Medulla oblongata (tissue), 1 donor: ENCODE results near the gene BTNL2.
"Not testable (repeated sequence)": the region's sequence is repeated elsewhere in the genome, so short reads cannot be mapped to it uniquely, and the experiment has no call there.

ENCODE experiments used
- DNase-seq: peaks from one replicate; pipeline ENCODE4 v3.0.0-alpha.2; 2015; ENCODE audit errors: extremely low spot score

BTNL2 gene, protein sequence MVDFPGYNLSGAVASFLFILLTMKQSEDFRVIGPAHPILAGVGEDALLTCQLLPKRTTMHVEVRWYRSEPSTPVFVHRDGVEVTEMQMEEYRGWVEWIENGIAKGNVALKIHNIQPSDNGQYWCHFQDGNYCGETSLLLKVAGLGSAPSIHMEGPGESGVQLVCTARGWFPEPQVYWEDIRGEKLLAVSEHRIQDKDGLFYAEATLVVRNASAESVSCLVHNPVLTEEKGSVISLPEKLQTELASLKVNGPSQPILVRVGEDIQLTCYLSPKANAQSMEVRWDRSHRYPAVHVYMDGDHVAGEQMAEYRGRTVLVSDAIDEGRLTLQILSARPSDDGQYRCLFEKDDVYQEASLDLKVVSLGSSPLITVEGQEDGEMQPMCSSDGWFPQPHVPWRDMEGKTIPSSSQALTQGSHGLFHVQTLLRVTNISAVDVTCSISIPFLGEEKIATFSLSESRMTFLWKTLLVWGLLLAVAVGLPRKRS

DNA sequence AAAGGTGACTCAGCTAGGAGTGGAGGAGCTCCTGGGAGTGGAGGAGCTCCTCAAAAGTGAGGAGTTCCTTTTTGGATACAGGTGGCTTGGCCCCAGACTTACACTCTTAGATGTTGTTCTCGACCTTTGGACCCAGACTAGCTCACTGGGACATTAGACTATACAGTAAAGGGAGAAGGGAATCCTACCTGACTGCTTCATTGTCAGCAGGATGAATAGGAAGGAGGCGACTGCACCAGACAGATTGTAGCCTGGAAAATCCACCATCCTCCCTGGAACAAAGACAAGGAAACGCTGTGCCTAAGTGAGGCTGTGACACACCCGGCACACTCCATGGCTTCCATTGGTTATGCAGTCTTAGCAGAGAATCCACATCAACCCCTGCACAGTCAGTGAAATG is at the start of gene BTNL2:
TSS of gene BTNL2 (minus strand) at position 325 of the 400 bp plus-strand sequence. CDS start at position 267, 58 bp downstream.
- DNase-seq, result no peak

DNA sequence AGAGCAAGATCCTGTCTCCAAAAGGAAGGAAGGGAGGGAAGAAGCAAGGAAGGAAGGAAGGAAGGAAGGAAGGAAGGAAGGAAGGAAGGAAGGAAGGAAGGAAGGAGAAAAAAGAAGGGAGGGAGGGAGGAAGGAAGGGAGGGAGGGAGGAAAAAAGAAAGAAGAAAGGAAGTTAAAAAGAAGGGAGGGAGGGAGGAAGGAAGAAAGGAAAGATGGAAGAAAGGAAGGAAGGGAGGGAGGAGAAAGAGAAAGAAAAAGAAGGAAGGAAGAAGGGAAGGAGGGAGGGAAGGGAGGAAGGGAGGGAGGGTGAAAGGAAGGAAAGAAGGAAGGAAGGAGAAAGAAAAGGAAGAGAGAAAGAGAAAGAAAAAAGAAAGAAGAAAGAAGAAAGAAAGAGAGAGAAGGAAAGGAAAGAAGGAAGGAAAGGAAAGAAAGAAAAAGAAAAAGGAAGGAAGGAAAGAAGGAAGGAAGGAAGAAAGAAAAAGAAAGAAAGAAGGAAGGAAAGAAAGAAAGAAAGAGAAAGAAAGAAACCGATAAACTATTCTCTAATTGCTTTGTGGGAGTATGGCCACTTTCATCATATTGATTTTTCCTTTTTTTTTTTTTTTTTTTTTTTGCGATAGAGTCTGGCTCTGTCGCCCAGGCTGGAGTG is 42.2 kb upstream of the BTNL2 start:
- no peak for DNase-seq

DNA sequence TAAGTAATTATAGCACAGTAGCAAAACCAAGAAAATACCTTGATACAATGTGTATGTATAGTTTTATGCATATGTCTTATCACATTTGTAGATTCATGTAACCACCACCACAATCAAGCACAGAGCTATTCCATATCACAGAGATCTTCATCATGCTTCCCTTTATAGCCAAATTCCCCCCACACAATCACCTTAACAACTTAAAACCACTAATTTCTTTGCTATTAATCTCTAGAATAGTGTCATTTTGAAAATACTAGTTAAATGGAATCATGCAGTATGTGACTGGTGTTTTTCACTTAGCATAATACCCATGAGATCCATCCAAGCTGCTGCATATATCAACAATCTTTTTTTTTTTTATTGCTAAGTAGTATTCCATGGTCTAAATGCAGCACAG is 41.0 kb upstream of the BTNL2 start:
- DNase-seq, result no peak

DNA sequence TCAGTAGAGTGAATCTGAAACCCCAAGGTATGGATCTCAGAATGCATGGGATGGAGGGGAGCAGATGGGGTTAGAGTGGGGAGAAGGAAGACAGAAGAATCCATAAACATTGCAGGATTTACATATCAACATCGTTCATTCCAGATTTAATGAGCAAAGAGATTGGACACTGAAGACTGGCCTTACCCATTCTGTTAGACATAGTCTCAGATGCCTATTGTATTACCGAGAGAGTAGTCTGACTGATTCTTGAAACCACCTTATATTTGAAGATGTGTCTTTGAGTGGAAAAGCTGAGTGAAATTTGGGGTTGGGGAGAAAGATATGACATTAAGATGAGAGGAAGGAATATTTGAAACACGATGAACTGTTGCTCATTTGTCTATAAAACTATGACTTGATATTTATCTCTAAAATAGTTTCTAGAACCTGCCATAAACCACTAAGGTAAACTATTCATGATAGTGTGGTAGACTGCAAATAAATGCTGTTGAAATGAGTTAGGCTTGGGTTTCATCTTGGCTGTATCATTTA is 38.4 kb upstream of the BTNL2 start:
- no peak for DNase-seq

DNA sequence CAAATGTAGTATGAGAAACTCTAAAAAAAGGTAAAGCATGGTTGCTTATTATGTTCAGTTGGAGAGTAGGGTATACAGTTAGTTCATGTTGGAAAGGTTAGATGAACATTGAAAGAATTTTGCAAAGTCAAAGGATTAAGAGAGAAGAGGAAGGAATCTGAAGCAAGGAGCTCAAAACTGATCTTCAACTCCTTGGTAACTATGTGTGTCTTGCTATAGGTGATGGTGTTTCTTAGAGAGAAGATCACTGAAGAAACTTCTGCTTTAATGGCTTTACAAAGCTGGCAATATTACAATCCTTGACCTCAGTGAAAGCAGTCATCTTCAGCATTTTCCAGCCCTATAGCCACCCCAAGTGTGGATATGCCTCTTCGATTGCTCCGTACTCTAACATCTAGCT is 37.5 kb upstream of the BTNL2 start:
- DNase-seq, result no peak

DNA sequence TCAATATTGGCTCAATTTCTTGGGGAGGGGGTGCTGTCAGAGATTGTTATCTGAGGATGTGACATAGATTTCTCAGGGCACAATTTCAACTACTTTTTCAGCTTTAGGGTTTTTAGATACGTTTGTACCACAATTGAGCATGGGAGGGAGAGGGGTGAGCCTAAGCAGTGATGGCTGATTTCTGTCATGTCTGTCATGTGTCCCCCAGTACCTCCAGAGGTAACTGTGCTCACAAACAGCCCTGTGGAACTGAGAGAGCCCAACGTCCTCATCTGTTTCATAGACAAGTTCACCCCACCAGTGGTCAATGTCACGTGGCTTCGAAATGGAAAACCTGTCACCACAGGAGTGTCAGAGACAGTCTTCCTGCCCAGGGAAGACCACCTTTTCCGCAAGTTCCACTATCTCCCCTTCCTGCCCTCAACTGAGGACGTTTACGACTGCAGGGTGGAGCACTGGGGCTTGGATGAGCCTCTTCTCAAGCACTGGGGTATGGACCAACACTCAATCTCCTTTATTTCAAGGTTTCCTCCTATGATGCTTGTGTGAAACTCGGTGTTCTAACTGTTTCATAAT is 36.1 kb upstream of the BTNL2 start:
- DNase-seq, result no peak

DNA sequence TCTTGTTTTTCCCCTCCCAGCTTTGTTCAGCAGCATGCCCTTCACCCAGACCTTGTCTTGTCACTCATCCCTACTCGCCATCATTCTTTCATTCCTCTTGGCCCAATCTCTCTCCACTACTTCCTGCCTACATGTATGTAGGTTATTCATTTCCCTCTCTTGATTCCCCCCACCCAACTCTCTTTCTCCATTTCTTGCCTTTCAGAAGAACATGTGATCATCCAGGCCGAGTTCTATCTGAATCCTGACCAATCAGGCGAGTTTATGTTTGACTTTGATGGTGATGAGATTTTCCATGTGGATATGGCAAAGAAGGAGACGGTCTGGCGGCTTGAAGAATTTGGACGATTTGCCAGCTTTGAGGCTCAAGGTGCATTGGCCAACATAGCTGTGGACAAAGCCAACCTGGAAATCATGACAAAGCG is 35.3 kb upstream of the BTNL2 start:
- no peak for DNase-seq

DNA sequence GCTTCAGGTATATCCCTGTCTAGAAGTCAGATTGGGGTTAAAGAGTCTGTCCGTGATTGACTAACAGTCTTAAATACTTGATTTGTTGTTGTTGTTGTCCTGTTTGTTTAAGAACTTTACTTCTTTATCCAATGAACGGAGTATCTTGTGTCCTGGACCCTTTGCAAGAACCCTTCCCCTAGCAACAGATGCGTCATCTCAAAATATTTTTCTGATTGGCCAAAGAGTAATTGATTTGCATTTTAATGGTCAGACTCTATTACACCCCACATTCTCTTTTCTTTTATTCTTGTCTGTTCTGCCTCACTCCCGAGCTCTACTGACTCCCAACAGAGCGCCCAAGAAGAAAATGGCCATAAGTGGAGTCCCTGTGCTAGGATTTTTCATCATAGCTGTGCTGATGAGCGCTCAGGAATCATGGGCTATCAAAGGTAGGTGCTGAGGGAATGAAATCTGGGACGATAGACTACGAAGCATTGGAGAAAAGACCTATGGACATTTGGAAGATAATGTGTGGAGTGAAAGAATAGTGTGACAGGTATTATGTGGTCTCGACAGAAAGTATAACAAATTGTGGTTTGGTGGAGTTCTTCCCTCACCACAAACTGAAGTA is 32.7 kb upstream of the BTNL2 start, which contains the start of gene HLA-DRA:
TSS of gene HLA-DRA (plus strand) at position 286 of the 613 bp plus-strand sequence. CDS start at position 350, 64 bp downstream.
- peak; percentile 94 for DNase-seq

DNA sequence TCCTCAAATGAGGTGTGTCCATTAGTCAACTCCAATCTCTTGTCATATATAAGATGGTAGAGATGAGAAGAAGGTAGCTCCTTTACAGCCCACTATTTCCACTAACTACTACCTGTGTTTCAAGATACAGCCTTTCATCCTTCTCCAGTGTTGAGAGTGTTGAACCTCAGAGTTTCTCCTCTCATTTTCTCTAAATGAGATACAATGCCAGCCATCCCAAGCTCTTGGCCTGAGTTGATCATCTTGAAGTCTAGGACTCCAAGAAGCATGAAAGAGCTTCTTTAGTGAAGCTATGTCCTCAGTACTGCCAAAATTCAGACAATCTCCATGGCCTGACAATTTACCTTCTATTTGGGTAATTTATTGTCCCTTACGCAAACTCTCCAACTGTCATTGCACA is 32.2 kb upstream of the BTNL2 start:
- DNase-seq, result no peak

DNA sequence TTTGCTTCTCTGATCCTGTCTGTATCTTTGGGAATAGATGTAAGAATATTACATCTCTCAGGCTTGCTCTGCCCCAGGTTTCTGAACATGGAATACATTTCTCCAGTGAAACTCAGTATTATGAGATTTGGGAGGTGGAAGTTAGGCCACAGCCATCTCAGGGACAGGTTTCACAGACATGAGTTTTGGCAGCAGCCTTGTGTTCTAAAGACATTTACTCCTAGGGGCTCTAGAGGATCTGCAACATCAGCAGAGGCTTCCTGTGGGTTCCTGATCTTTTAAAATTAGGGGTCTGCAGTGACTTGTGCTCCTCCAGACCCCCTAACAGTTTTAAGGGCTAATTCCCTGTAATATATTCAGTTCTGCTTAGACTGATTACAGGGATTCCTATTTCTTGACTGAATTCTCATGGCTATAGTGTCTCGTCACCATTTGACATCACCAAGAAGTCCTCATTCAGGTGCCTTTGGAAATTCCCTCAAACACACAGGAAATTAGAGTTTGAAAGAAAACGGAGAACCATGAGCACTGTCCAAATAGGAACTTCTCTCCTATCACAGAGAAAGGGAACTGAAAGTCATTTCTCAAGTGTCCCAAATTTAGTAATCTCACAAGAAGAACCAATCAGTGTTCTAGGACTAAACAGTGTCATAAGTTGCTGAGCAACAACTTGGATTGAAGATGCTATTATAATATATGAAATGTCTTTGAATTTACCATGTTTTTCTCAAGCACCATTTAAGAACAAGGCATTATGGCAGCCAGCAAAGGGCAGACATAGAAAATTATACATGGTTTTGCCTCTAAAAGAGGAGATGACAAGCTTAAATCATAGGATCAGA is 30.2 kb upstream of the BTNL2 start:
- DNase-seq, result peak; percentile 80

DNA sequence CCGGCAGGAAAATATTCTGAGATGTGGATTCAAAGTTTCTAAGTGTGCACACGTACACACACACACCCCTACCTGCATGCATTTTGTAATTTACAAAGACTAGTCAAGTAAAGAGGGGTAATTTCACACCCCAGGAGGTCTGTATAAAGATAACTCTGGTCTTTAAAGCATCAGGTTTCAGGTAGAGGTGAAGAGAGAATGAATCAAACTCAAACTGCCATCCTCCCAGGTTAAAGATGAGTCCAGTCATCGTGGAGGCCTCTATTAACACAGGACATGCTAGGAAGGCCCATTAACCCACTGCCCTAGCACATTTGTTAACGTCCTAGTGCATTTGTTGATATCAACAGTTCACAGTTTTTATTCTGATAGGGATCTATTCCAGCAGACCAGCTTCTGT is 29.2 kb upstream of the BTNL2 start:
- no peak for DNase-seq

DNA sequence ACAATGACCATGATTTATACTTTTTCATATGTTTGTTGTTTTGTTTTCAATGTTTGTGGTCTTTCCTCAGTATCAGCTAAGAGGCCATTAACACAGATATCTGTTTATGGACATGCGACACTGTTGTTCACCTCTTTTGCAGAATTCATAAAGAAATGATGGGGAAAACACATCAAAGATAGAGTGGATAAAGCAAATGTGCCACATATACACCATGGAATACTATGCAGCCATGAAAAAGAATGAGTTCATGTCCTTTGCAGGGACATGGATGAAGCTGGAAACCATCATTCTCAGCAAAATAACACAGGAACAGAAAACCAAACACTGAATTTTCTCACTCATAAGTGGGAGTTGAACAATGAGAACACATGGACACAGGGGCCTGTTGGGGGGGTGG is 27.0 kb upstream of the BTNL2 start:
- not testable (repeated sequence) for DNase-seq

DNA sequence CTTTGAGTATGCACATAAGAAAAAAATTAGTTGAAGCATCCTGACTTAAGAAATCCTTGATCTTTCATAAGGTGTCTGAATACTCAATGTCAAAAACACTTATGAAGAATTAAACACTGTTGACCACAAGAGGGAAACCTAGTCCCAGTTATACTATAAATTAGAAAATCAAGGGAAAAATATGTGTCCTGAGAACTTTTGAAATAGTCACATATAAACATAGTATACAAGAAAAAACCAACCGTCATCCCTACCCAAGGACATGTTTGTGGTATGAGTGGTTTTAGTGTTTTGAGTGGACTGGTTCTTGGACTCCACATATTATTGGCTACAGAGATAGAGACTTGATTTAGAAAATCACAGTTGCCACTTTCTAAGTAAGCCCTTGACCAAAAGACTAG is 25.1 kb upstream of the BTNL2 start:
- DNase-seq, result peak; percentile 58

DNA sequence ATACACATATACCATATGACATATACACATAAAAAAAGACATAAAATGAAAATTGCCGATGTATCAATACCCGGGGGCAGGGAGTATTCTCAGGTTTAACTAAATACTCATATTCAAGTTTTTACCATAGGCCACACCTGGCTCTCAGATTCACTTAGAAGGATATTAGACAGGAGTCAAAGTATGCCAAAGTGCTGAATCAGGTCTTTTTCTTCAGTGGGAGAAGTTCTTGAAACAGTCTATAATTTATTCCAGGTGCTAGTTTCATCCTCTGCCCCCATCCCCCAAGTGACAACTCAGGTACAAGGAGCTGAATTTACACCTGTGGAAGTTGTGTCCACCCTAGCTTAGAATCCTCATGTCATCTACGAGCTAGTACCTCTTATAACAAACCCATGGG is 24.2 kb upstream of the BTNL2 start:
- no peak for DNase-seq

DNA sequence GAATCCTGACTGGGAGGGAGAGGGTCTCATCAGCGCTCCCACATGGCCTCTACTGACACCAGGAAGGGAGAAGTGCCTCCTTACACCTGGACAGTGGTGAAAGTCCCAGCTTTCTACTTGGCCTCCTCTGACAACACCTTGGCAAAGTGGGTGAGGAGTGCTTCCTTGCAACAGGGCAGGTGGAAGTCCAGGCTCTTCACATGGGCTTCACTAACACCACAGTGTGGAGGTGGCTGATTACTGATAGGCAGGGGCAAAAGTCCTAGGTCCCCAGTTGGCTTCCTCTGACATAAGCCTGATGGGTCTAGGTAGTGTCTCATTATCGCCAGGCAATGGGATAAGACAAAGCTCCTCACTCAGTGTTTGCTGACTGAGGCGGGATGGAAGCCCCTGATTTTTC is 23.2 kb upstream of the BTNL2 start:
- no peak for DNase-seq

DNA sequence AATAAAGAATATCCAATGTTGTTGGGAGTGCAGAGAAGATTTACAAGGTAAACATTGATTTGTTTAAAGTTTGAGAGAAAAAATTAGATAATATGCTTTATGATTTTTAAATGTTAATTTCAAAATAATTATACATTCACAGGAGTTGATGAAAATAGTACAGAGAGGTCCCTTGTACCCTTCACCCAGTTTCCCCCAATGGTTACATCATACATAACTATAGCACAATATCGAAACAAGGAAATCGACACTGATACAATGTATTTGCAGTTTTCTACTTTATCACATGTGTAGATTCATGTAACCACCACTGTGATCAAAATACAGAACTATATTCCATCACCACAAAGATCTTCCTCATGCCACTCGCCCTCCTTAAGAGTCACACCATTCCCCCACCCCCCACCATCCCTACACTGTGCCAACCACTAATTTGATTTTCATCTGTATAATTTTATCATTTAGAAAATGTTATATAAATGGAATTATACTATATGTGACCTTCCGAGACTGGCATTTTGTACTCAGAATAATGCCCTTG is 21.0 kb upstream of the BTNL2 start:
- no peak for DNase-seq

DNA sequence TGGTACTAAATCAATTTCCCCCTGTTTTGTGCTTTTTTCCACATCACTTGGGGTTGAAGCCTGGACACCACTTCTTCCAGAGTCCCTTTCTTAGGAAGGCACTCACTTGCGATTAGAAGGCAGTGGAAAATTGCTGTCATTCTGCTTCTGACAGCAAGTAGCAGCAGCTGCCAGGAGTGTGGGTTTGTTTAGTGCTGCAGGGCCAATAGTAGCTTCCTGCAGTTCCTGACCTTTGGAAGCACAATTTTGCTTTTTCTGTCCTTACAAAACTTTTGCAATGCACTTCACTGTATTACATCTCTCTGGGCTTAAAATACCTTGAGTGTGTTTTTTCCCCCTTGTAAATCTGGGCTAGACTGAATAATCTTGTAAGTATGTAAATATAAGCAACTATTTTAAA is 20.2 kb upstream of the BTNL2 start:
- DNase-seq, result no peak

DNA sequence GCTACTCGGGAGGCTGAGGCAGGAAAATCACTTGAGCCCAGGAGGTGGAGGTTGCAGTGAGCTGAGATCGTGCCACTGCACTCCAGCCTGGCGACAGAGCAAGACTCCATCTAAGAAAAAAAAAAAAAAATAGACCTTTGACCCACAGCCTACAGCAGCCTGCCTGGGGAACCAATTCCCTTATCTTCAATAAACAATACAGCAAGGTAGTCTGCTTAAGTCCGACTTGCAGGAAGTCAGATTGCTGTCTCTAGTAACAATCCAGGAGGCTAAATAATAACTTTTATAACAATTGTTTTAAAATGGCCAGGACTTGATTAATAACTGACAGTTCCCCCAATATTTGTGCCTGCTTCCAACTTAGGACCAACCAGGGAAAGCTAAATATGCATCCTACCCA is 19.4 kb upstream of the BTNL2 start:
- DNase-seq, result no peak

DNA sequence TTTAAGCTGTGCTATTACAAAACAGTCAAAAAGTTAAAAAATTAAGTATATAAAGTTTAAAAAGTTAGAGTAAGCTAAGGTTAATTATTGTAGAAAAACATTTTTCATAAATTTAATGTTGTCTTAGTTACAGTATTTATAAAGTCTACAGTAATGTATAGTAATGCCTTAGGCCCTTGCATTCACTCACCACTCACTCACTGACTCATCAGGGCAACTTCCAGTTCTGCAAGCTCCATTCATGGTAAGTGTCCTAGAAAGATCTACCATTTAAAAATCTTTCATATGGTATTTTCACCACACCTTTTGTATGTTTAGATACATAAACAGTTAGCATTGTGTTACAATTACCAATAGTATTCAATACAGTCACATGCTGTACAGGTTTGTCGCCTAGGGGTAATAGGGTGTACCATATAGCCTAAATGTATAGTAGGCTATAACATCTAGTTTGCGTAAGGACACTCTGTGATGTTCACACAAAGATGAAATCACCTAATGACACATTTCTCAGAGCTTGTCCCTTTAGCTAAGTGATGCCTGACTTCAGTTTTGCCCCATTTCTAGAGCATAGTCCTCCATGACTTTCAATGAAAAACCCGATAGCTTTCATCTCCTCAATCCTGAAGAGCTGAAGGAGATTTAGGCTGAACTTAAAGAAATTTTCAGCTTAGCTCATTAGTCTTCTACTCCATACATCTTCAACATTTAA is 17.8 kb upstream of the BTNL2 start:
- no peak for DNase-seq

DNA sequence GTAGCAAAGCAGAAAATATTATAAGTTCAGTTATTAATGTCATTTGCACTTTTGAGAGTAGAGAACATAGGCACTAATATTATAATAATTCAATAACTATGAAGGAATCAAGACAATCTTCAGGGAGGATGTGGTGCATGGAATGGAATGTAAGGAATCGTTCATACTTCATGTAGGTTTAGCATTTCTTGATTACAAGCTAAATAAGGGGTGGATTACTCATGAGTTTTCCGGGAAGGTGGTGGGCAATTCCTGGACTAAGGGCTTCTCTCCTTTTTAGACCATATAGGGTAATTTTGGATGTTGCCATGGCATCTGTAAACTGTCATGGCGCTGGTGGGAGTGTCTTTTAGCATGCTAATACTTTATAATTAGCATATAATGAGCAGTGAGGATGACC is 9.1 kb upstream of the BTNL2 start:
- no peak for DNase-seq
